Endothelial cell of umbilical vein (primary cell): ENCODE results near the gene PTTG1IP2. TPM values are rescaled to one million over a fixed set of nuclear protein-coding genes. Genes with fewer than 3 reads are reported as not detected.

ENCODE experiments used
- BruUV-seq: library from RNA; stranded (reverse); fragments of 400-500 nt; replicated peaks from 2 replicates; lab custom pipeline; 2021; lab: Mats Ljungman, UMichigan
- CTCF ChIA-PET: fragments of 300-600, 350-600 bp; sonication (Branson Sonifier 250); formaldehyde crosslinking; loops from one replicate; lab custom pipeline; 2021; ENCODE audit warnings: antibody characterized with exemption, inconsistent platforms; lab: Charles Lee
- POLR2A ChIA-PET: fragments of 300-600, 350-600 bp; sonication (Branson Sonifier 250); formaldehyde crosslinking; loops from one replicate; lab custom pipeline; 2021; ENCODE audit warnings: antibody characterized with exemption, inconsistent platforms; lab: Charles Lee
- DNase-seq: peaks from one replicate; pipeline ENCODE4 v3.0.0-alpha.2; 2011; ENCODE audit warnings: low read depth, low spot score
- FAIRE-seq: peaks from 2 replicates; lab custom pipeline; 2011; peaks lifted over from hg19 to GRCh38; lab: Jason Lieb, UNC
- H2AFZ ChIP-seq: 2 replicates; pipeline ENCODE4 v1.6.0; 2012; ENCODE audit warnings: low read depth, low read length, control low read depth, inconsistent platforms
- H3K27ac ChIP-seq: 2 replicates; pipeline ENCODE4 v1.5.1; 2011; ENCODE audit warnings: low read depth, mild to moderate bottlenecking, control low read depth, low read length, moderate library complexity; ENCODE audit not compliant: insufficient read depth
- H3K27me3 ChIP-seq, 2 experiments: 2 replicates each; pipeline versions ENCODE4 v1.6.0 to v1.6.1; 2011; ENCODE audit warnings: low read length in 2 of 2, mixed read lengths in 1 of 2; ENCODE audit not compliant: control insufficient read depth in 2 of 2, insufficient read depth in 2 of 2
- H3K36me3 ChIP-seq, 2 experiments: 2 replicates in 1 of 2; 3 replicates in 1 of 2; pipeline ENCODE4 v1.5.1; 2011; ENCODE audit warnings: low read length in 2 of 2, mild to moderate bottlenecking in 1 of 2, moderate library complexity in 1 of 2; ENCODE audit not compliant: control insufficient read depth in 2 of 2, insufficient read depth in 2 of 2; ENCODE audit errors: extremely low read depth in 1 of 2
- H3K4me1 ChIP-seq: 3 replicates; pipeline ENCODE4 v1.5.1; 2011; ENCODE audit warnings: mild to moderate bottlenecking, low read length; ENCODE audit not compliant: control insufficient read depth, insufficient read depth; ENCODE audit errors: extremely low read depth
- H3K4me2 ChIP-seq: 2 replicates; pipeline ENCODE4 v1.6.1; 2011; ENCODE audit warnings: low read length, control low read depth, mixed read lengths; ENCODE audit not compliant: insufficient read depth
- H3K4me3 ChIP-seq, 3 experiments: fragments of 200-600 bp in 1 of 3; sonication (generic), shearing (Covaris generic) in 1 of 3; replicated peaks in 1 of 3; 2 replicates each; pipeline ENCODE4 v1.5.1; 2011 to 2016; ENCODE audit warnings: control low read depth in 3 of 3, low read length in 3 of 3, mild to moderate bottlenecking in 2 of 3, inconsistent platforms in 1 of 3, low read depth in 1 of 3, moderate library complexity in 1 of 3; ENCODE audit not compliant: insufficient read depth in 1 of 3
- H3K79me2 ChIP-seq: 2 replicates; pipeline ENCODE4 v1.6.0; 2012; ENCODE audit warnings: low read length, inconsistent platforms; ENCODE audit not compliant: control insufficient read depth, insufficient read depth
- H3K9ac ChIP-seq: replicated peaks from 2 replicates; pipeline ENCODE3; 2011; ENCODE audit warnings: low read length, control low read depth; ENCODE audit not compliant: insufficient read depth; ENCODE audit errors: extremely low read depth
- H3K9me1 ChIP-seq: replicated peaks from 3 replicates; pipeline ENCODE4 v1.6.0; 2011; ENCODE audit warnings: mild to moderate bottlenecking, low read length; ENCODE audit not compliant: control insufficient read depth, insufficient read depth; ENCODE audit errors: extremely low read depth
- H3K9me3 ChIP-seq: replicated peaks from 2 replicates; pipeline ENCODE4 v1.5.1; 2012; ENCODE audit warnings: low read length, inconsistent platforms; ENCODE audit not compliant: control insufficient read depth, insufficient read depth
- H4K20me1 ChIP-seq: replicated peaks from 2 replicates; pipeline ENCODE3; 2011; ENCODE audit warnings: mild to moderate bottlenecking, low read length; ENCODE audit not compliant: control insufficient read depth, insufficient read depth; ENCODE audit errors: extremely low read depth
- CTCF ChIP-seq, 2 donors: IDR thresholded peaks; 1 replicate in 1 of 2; 2 replicates in 1 of 2; pipeline ENCODE4 v1.5.1; 2011; ENCODE audit warnings: low read length in 2 of 2, mild to moderate bottlenecking in 2 of 2, moderate library complexity in 2 of 2, control low read depth in 1 of 2, inconsistent platforms in 1 of 2, low read depth in 1 of 2; ENCODE audit not compliant: insufficient read depth in 1 of 2; ENCODE audit errors: extremely low read depth in 1 of 2
- EZH2 ChIP-seq: IDR thresholded peaks from 2 replicates; pipeline ENCODE4 v1.6.1; 2012; ENCODE audit warnings: borderline replicate concordance, low read depth, mild to moderate bottlenecking, moderate library complexity, low read length, inconsistent platforms; ENCODE audit not compliant: severe bottlenecking
- FOS ChIP-seq: IDR thresholded peaks from 2 replicates; pipeline ENCODE4 v1.6.1; 2011; ENCODE audit warnings: mild to moderate bottlenecking, low read length, moderate library complexity, borderline replicate concordance; ENCODE audit not compliant: insufficient read depth
- GATA2 ChIP-seq: IDR thresholded peaks from 2 replicates; pipeline ENCODE4 v1.7.0; 2011; ENCODE audit warnings: low read depth, mild to moderate bottlenecking, moderate library complexity, mixed read lengths, low read length; ENCODE audit not compliant: insufficient read length, insufficient read depth
- JUN ChIP-seq: IDR thresholded peaks from 2 replicates; pipeline ENCODE4 v1.6.1; 2011; ENCODE audit warnings: borderline replicate concordance, low read depth; ENCODE audit not compliant: insufficient read length, insufficient read depth
- MAX ChIP-seq: IDR thresholded peaks from 2 replicates; pipeline ENCODE4 v1.6.1; 2011; ENCODE audit not compliant: insufficient read depth, insufficient read length
- MYC ChIP-seq: IDR thresholded peaks from one replicate; pipeline ENCODE4 v1.6.1; 2011; ENCODE audit warnings: mild to moderate bottlenecking, low read depth, low read length
- POLR2A ChIP-seq: IDR thresholded peaks from 2 replicates; pipeline ENCODE4 v1.6.1; 2012; ENCODE audit warnings: low read depth, mild to moderate bottlenecking, control low read depth, low read length
- POLR2AphosphoS5 ChIP-seq: IDR thresholded peaks from 2 replicates; pipeline ENCODE4 v1.6.1; 2012; ENCODE audit warnings: low read depth, mild to moderate bottlenecking, control low read depth, low read length, moderate library complexity; ENCODE audit not compliant: insufficient read depth
- dilution Hi-C: fragments of 300-500 bp; cut with MboI; formaldehyde crosslinking; loops from one replicate; pipeline ENCODE4 v1.15.0; 2019; ENCODE audit warnings: low sequenced_read_pairs; ENCODE audit not compliant: extremely low pct_ligation_motif_present
- intact Hi-C: fragments of 100-400 bp; cut with micrococcal nuclease; formaldehyde crosslinking; loops from one replicate; pipeline ENCODE4 v1.10.0; 2022
- polyA plus RNA-seq, 4 experiments: library from polyadenylated mRNA; depleted of rRNA in 3 of 4; stranded (reverse) in 3 of 4; unstranded in 1 of 4; fragments of >200 nt; gene quantifications; 2 replicates each; pipeline versions ENCODE4 v1.2.1 to v1.2.3, GENCODE V29; 2011 to 2012; ENCODE audit warnings: missing spikeins in 1 of 4
- total RNA-seq: library from RNA; stranded (reverse); gene quantifications from 2 replicates; pipeline ENCODE4 v1.2.3, GENCODE V29; 2021

PTTG1IP2 gene
- total and polyA plus RNA-seq, 2 donors (not counting 3 experiments of a cell fraction or from before 2014, with no cell fraction given), result not detected

GRCh38 chr7:90507692-90508091 is 38.3 kb downstream of the PTTG1IP2 start:
- H3K4me3 ChIP-seq, result no peak overlapping the region
- no peaks in the 10 kb centered on the region for H3K79me2 ChIP-seq
- TF ChIP-seq POLR2A (no peak), POLR2AphosphoS5 (no peak), FOS (no peak), CTCF (IDR thresholded peaks at IDR 0.05; ENCODE audit: extremely low read depth in 1 of 2, insufficient read depth in 1 of 2, low read depth in 1 of 2, low read length in 2 of 2) (no peak), MAX (no peak), EZH2 (no peak), MYC (no peak), GATA2 (no peak), JUN (no peak)
- H3K9me3 ChIP-seq, result no peaks in the 10 kb centered on the region
- H4K20me1 ChIP-seq, result no peaks in the 10 kb centered on the region
- peaks cover 0 to 5% of the 10 kb centered on the region in 2 experiments for H3K27me3 ChIP-seq
- no peak overlapping the region for H3K27ac ChIP-seq
- H3K9me1 ChIP-seq, result no peaks in the 10 kb centered on the region
- H3K36me3 ChIP-seq, result no peaks in the 10 kb centered on the region
- no peak for FAIRE-seq
- intact Hi-C loops, result no loop called here
- CTCF ChIA-PET, result interaction anchor here (1.4 to 1.8 kb wide), 3 partner anchors 9 to 52 kb away, joined by 3 to 6 read pairs (median 6); no protein-coding TSS in a partner anchor
- H3K4me2 ChIP-seq, result no peak overlapping the region
- dilution Hi-C loops, result no loop called here
- no peak overlapping the region for H3K9ac ChIP-seq
- BruUV-seq, result no TSS peak
- no peaks in the 10 kb centered on the region for H3K4me1 ChIP-seq
- DNase-seq, result no peak
- POLR2A ChIA-PET, result no interaction called here
- H2AFZ ChIP-seq, result no peak overlapping the region
